Tibial nerve (tissue), 4 donors: ENCODE data around the gene MAGED2. TPM values are rescaled to one million over a fixed set of nuclear protein-coding genes. Genes with fewer than 3 reads are reported as not detected.
"Not testable (repeated sequence)": the region's sequence is repeated elsewhere in the genome, so short reads cannot be mapped to it uniquely, and the experiment has no call there.

ENCODE experiments used
- DNase-seq, 2 donors: peaks; one replicate each; pipeline ENCODE4 v3.0.0-alpha.2; 2019; ENCODE audit warnings: low spot score in 2 of 2
- H3K27ac ChIP-seq, 4 donors: fragments of 200-600 bp; sonication (generic) in 3 of 4; one replicate each; pipeline ENCODE4 v1.5.1; 2017 to 2019; ENCODE audit warnings: mild to moderate bottlenecking in 1 of 4
- H3K27me3 ChIP-seq, 2 donors: fragments of 200-600 bp; sonication (generic) in 1 of 2; one replicate each; pipeline versions ENCODE4 v1.5.1 to v1.6.0; 2017 to 2019
- H3K36me3 ChIP-seq, 3 donors: fragments of 200-600 bp; sonication (generic); one replicate each; pipeline ENCODE4 v1.5.1; 2018 to 2019
- H3K4me1 ChIP-seq, 4 donors: fragments of 200-600 bp; sonication (generic) in 3 of 4; one replicate each; pipeline ENCODE4 v1.5.1; 2017 to 2019
- H3K4me3 ChIP-seq, 4 donors: fragments of 200-600 bp; sonication (generic) in 3 of 4; one replicate each; pipeline ENCODE4 v1.5.1; 2017 to 2019; ENCODE audit warnings: mild to moderate bottlenecking in 1 of 4, moderate library complexity in 1 of 4
- H3K9me3 ChIP-seq, 4 donors: fragments of 200-600 bp; sonication (generic) in 3 of 4; one replicate each; pipeline ENCODE4 v1.5.1; 2017 to 2019
- EP300 ChIP-seq, 2 donors: sonication (generic); formaldehyde crosslinking; IDR thresholded peaks; one replicate each; pipeline ENCODE4 v1.6.1; 2017; ENCODE audit warnings: antibody characterized with exemption in 2 of 2, mild to moderate bottlenecking in 1 of 2
- POLR2A ChIP-seq, 2 donors: fragments of 450-650 bp; IDR thresholded peaks; one replicate each; pipeline ENCODE4 v1.6.1; 2017; ENCODE audit warnings: antibody characterized with exemption in 2 of 2, mild to moderate bottlenecking in 2 of 2, moderate library complexity in 2 of 2
- WGBS, 2 donors: methylation state at CpG; one replicate each; pipeline ENCODE4 v1.1.5; 2018; 5-methylcytosine and 5-hydroxymethylcytosine counted together
- total RNA-seq, 4 donors: library from RNA; depleted of rRNA; stranded (reverse); fragments of >200 nt; gene quantifications; one replicate each; pipeline ENCODE4 v1.1.0, GENCODE V29; 2016
- TF ChIP-seq, protein P1 (sequence below), 5 experiments: fragments of 200-600 bp in 3 of 5; fragments of 450-650 bp in 2 of 5; sonication (generic) in 3 of 5; IDR thresholded peaks; one replicate each; pipeline ENCODE4 v1.5.1; 2016 to 2019; ENCODE audit warnings: antibody characterized with exemption in 5 of 5, mild to moderate bottlenecking in 3 of 5, moderate library complexity in 2 of 5

The MAGED2 gene
- total RNA-seq, 4 donors from 2014 or later = 114 to 230 (median 173) TPM

DNA sequence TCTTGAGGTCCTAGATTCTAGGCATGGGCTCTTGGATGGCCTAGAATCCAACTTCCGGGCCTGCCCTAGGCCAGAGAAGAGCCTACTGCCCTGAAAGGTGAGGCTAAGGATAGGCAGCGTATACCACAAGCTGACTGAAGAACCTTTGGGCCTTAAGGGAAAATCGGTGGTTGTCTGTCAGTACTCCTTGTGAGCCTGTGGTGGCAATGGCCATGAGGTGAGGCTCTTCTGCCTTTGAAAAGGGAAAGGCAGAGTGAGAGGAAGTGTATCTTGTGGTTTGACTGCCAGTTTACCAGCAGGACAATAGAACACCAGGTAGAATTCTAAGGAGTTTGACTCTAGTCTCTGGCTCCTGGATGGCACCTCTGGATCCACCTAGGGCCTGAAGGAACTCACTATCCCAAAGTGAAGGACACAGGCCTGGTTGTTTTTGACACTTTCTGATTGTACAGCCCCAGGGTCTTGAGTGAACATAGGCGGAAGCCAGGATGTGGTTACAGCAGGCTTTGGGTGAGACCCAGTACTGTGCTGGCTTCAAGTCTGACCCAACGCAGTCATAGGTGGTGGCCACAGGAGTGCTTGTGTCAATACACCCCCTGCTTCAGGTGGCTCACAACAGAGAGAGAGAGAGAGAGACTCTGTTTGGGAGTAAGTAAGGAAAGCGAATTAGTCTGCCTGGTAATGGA, 30.4 kb upstream of the MAGED2 start:
- TF ChIP-seq POLR2A (IDR thresholded peaks at IDR 0.05) = no peak
- TF ChIP-seq EP300 (IDR thresholded peaks at IDR 0.05) = no peak
- TF ChIP-seq, protein P1, sequence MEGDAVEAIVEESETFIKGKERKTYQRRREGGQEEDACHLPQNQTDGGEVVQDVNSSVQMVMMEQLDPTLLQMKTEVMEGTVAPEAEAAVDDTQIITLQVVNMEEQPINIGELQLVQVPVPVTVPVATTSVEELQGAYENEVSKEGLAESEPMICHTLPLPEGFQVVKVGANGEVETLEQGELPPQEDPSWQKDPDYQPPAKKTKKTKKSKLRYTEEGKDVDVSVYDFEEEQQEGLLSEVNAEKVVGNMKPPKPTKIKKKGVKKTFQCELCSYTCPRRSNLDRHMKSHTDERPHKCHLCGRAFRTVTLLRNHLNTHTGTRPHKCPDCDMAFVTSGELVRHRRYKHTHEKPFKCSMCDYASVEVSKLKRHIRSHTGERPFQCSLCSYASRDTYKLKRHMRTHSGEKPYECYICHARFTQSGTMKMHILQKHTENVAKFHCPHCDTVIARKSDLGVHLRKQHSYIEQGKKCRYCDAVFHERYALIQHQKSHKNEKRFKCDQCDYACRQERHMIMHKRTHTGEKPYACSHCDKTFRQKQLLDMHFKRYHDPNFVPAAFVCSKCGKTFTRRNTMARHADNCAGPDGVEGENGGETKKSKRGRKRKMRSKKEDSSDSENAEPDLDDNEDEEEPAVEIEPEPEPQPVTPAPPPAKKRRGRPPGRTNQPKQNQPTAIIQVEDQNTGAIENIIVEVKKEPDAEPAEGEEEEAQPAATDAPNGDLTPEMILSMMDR (IDR thresholded peaks at IDR 0.05) = no peak
- Histone ChIP-seq H3K27me3 (no peaks in the 10 kb centered on the region), H3K36me3 (no peaks in the 10 kb centered on the region), H3K27ac (no peak overlapping the region), H3K4me3 (no peak overlapping the region), H3K4me1 (no peaks in the 10 kb centered on the region), H3K9me3 (no peaks in the 10 kb centered on the region)
- 86 to 89% methylated on average over 6 of the region's 6 CpGs for WGBS, 2 donors
- no peak for DNase-seq

DNA sequence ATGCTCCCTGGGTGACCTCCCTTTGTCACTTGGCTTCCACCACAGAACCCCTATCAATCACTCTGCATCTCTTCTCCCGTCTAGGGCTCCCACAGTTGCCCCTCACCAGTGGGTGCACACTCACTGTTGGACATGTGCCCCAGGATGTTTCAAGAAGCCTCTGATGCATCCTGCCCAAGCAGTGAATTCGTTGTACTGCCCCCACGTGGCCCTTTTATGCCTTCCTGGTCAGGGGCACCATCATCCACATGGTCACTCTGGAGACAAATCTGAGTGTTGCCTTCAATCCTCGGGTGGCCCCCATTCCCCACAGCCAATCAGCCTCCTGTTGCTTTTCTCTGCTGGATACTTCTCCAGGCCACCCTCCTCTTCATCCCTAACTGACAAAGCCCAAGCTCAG, 21.6 kb upstream of the MAGED2 start:
- no peak overlapping the region for H3K27ac ChIP-seq
- H3K4me3 ChIP-seq = no peak overlapping the region
- no peaks in the 10 kb centered on the region for H3K9me3 ChIP-seq
- TF ChIP-seq POLR2A (IDR thresholded peaks at IDR 0.05) (no peak), EP300 (IDR thresholded peaks at IDR 0.05) (no peak)
- TF ChIP-seq, protein P1 (IDR thresholded peaks at IDR 0.05) = no peak
- DNase-seq = no peak
- no peaks in the 10 kb centered on the region for H3K4me1 ChIP-seq
- peaks cover 0 to 3% of the 10 kb centered on the region in 2 donors for H3K27me3 ChIP-seq
- no peaks in the 10 kb centered on the region for H3K36me3 ChIP-seq
- WGBS, 2 donors = 44 to 46% methylated on average over 4 of the region's 4 CpGs

DNA sequence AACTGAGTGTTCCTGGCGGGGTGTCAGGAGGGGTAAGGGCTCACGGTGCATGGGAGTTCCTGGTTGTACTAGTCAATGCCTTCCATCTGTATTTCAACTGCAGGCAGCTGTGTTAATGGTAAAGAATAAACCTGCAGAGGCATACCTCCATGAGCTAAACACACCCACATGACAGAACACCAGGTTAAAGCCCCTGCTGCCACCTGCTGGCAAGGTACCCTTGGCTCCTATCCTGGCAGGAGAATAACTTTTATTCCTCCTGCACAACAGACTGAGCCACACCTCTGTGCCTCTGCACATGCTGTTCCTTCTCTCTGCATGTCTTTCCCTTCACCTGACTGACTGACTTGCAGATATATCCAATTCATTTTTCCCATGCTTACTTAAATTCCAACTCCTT, 20.6 kb upstream of the MAGED2 start:
- DNase-seq = no peak
- Histone ChIP-seq H3K27ac (no peak overlapping the region), H3K9me3 (no peaks in the 10 kb centered on the region), H3K4me3 (no peak overlapping the region), H3K27me3 (peaks cover 0 to 3% of the 10 kb centered on the region in 2 donors), H3K36me3 (no peaks in the 10 kb centered on the region), H3K4me1 (no peaks in the 10 kb centered on the region)
- WGBS, 2 donors = 88 to 100% methylated on average over 1 to 2 of the region's 2 CpGs
- TF ChIP-seq POLR2A (IDR thresholded peaks at IDR 0.05) = no peak
- TF ChIP-seq, protein P1 (IDR thresholded peaks at IDR 0.05) = peak in 1 of 5 experiments; percentile 8

DNA sequence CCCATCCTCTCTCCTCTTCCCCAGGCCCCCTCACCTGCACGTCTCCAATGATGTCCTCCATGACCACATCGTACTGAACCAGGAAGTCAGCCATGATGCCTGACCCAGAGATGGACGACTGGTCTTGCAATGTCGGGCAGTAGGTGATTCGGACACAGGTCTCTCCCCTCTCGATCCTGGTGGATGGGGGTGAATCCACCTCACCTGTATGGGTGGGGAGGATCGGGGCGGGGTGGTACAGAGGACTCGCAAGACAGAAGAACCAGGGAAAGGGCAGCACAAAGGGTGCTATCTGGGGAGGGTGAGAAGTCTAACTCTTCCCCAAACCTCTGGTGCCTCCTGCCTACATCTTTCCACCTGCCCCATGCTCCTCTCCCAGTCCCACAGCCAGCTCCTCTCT, 19.1 kb upstream of the MAGED2 start:
- Histone ChIP-seq H3K36me3 (no peaks in the 10 kb centered on the region), H3K9me3 (no peaks in the 10 kb centered on the region), H3K4me3 (no peak overlapping the region), H3K27me3 (peaks cover 0 to 3% of the 10 kb centered on the region in 2 donors), H3K4me1 (no peaks in the 10 kb centered on the region), H3K27ac (no peak overlapping the region)
- TF ChIP-seq EP300 (IDR thresholded peaks at IDR 0.05) = no peak
- TF ChIP-seq, protein P1 (IDR thresholded peaks at IDR 0.05) = no peak
- no peak for TF ChIP-seq POLR2A (IDR thresholded peaks at IDR 0.05)
- DNase-seq = no peak
- WGBS, 2 donors = 85 to 95% methylated on average over 7 to 9 of the region's 9 CpGs

DNA sequence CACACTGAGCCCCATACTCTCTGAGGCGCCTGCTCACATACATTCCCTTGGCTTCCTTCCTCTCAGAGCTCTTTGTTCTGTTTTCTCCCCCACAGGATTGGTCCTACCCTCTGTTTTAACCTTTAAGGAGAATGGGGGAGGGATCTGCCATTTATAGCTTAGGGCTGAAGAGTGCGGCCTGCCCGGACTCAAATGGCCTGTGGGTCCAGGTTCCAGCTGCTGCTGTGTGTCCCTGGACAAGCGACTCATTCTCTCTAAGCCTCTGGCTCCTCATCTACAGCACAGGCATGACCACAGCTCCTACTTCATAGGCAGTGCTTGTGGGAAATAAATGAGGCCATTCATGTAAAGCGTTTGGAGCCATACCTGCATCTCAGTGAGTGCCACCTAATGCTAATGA, 18.1 kb upstream of the MAGED2 start:
- not testable (repeated sequence) for DNase-seq, H3K9me3 ChIP-seq, H3K27ac ChIP-seq, H3K27me3 ChIP-seq, H3K36me3 ChIP-seq, H3K4me1 ChIP-seq, H3K4me3 ChIP-seq
- 20 to 51% methylated on average over 1 to 5 of the region's 5 CpGs for WGBS, 2 donors
